ENCODE data around the gene KCNQ2.
"Not testable (repeated sequence)": the region's sequence is repeated elsewhere in the genome, so short reads cannot be mapped to it uniquely, and the experiment has no call there.

Gene KCNQ2

GRCh38 chr20:63471981-63472831, at the start of gene KCNQ2:
Gene KCNQ2, minus strand, starts transcription at chr20:63472655. Its CDS starts 192 bp downstream, at chr20:63472463.
- no peak for DNase-seq (ENCODE audit: low read depth)

DNA sequence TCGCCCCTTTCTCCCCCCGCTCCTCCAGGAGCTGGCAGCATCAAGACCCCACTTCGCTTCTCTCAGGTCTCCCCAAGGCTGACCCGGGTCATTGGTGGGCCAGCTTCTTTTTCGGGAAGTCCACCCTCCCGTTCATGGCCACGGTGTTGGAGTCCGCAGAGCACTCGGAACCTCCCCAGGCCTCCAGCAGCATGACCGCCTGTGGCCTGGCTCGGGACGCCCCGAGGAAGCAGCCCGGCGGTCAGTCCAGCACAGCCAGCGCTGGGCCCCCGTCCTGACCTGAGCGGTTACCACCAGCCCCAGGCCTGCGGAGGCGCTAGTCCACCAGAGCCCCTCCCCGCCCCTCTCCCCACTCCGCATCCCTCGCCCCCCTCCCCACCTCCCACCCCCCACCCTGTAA, 49.1 kb upstream of the KCNQ2 start:
- no peak for DNase-seq (ENCODE audit: low read depth)

DNA sequence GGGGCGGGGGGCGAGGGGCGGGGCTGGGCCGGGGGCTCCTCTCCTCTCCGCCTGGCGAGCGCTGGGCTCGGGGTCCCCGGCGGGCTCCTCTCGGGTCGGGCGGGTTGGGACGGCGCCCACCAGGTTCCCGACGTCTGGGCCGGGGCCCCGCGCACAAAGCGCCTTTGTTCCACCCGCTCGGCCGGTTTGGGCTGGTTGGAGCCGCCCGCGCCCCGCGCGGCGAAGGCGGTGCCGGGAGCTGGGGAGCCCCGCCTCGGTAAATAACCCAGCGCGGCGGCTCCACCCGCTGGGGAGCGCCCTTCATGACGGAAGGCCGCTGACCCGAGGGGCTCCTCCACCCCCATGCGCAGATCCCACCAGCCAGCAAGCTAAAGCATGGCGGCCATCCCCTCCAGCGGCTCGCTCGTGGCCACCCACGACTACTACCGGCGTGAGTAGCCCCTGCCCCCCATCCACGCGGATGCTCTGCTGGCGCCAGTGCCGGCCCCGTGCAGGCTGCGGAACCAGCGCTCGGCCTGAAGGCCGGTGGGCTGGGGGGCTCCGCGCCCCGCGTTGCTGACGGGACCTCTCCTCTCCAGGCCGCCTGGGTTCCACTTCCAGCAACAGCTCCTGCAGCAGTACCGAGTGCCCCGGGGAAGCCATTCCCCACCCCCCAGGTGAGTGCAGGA, 48.6 kb upstream of the KCNQ2 start:
- peak; percentile 49 for DNase-seq (ENCODE audit: low read depth)

DNA sequence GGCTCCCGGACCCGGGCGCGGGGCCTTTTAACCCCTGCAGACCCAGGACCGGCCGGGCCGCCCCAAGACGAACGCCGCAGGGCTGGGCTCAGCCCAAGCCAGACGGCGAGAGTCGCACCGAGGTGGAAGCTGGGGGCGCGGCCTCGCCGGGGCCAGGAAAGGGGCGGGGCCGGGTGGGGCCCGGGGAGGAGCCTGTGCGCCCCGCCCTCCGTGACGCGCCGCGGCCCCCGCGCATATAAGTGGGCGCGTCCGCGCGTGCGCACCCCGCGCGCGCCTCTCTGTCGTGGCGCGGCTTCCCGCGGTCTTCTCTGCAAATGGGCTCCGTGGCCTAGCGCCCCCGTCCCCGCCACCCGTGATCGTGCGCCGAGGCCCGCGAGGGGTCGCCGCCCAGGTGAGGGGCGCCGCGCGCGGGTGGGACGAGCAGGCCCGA, 48.1 kb upstream of the KCNQ2 start, which contains the start of gene PPDPF:
TSS of gene PPDPF (plus strand) at position 262 of the 430 bp plus-strand sequence. CDS start 544 bp downstream, outside the sequence.
- peak; percentile 83 for DNase-seq (ENCODE audit: low read depth)

DNA sequence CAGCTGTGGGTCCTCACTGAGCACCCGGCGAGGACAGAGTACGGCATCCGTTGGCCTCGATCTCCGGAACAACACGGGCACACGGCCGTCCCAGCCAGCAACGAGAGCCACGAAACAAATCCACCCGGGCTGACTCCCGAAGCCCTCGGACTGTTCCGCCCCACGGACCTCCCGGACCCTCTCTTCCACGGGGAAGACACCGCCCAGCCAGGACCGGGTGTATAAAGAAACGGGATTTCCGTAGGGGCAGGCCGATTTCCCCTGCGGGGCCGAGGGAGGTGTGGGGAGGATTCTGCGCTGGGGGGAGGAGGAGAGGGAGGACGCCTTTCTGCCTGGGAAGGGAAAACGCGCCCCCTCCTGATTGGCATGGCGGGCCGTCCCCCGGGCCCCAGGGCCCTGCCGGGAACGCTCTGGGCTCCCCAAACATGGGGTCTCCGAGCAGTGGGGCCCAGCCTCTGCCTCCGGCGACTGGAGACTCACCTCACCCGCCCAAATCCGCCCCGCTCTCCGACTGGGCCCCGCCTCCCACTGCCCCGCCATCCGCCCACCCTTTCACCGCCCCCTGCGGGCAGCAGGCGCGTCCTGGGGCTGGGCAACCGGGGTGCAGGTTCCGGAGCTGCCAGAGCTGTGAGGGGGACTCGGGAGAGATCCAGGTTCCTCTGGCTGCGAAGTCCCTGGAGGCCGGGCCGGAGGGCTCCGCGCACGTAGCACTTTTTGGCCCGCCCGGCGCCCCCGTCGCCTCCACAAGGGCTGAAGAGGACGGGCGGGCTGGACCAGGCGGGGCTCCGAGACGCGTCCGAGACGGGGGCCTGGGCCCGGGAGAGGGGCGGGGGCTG, 47.4 kb upstream of the KCNQ2 start:
- DNase-seq (ENCODE audit: low read depth) = peak; percentile 53

DNA sequence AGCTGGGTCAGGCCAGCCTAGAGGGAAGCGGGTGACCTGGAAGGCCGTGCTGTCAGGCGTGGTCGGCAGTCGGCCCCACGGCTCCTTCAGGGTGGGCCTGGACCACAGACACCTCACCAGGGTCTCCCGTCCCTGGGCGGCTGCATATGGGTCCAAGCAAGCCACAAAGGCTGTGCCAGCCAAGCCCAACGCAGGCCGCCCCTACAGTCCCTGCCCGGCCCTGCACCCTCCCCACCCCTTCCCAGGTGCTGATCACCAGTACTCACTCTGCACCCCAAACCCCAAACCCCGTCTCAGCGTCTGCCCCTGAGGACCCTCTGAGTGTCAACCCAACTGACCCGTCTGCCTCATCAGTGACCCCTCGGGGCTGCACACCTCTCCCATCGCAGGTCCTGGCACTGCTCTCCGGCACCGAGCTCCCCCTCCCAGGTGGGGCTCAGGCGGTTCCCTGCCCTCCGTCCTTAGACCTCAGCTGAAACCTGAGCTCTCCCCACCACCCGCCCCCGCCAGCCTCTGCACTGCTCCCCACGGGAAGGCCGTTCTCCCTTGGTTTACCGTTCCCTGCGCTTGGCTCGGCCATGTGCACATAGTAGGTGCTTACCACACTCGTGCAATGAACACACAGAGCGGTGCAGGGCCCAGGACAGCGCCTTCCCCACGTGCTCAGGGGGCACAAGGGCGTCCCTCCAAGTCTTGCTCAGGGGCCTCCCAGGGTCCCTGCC, 46.7 kb upstream of the KCNQ2 start:
- DNase-seq (ENCODE audit: low read depth) = no peak

- no peak for DNase-seq (ENCODE audit: low read depth)
Measured at GRCh38 chr20:63518351-63518861, 46.0 kb upstream of the KCNQ2 start.

- DNase-seq (ENCODE audit: low read depth) = no peak
Measured at GRCh38 chr20:63517376-63518309, 45.2 kb upstream of the KCNQ2 start.

- not testable (repeated sequence) for DNase-seq (ENCODE audit: low read depth)
Measured at GRCh38 chr20:63514520-63514919, 42.1 kb upstream of the KCNQ2 start.

DNA sequence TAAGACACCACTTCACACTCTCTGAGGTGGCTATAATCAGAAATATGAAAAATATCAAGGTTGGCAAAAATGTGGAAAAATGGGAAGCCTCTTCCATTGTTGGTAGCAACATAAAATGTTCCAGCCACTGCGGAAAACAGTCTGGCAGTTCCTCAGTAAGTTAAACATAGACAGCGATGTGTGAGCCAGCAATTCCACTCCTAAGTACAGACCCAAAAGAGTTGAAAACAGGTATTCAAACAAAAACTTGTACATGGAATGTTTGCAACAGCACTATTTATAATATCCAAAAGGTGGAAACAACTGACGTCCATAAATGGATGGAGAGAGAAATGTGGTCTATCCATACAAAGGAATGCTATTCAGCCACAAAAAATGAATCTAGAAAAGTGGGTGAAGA, 40.8 kb upstream of the KCNQ2 start:
- DNase-seq (ENCODE audit: low read depth) = no peak

DNA sequence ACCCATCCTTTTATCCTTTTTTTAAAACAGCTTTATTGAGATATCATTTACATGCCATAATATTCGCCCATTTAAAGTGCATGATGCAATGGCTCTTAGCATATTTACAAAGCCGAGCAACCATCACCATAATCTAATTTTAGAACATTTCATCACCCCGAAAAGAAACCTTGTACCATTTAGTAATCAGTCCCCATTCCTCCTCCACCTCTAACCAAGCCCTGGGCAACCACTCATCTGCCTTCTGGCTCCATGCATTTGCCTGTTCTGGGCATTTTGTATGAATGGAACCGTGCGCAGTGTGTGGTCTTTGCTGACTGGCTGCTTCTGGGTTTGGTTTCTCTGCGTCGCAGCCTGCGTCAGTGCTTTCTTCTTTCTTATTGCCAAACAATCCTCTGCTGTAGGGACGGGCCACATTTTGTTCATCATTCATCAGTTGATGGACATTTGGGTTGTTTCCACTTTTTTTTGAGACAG, 36.7 kb upstream of the KCNQ2 start:
- no peak for DNase-seq (ENCODE audit: low read depth)

DNA sequence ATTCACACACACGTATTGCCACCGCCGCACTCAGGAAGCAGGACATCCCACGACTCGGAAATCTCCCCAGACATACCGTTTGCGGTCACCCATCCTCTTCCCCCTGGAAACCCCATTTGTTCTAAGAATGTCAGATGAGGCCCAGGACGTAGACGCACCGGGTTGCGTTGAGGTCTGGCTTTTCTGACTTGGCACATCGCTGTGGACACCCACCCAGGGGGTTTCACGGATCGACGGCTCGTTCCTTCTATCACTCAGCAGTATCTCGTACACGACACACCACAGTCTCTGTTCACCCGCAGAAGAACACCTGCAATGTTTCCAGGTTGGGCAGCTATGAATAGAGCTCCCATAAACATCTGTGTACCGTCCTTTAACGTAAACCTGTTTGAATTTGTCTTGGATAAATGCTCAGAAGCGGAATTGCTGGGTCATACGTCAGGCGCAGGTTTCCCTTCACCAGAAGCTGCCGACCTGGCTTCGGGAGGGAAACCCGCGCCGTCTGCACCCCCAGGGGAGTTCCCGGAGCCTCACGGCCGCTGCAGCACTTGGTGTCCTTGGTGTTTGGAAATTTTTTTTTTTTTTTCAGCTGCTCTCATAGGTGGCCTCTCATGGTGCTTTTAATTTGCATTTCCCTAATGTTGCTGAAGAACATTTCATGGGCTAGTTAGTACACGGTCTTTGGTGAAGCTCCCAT, 35.8 kb upstream of the KCNQ2 start:
- DNase-seq (ENCODE audit: low read depth) = no peak

- DNase-seq (ENCODE audit: low read depth) = no peak
Measured at GRCh38 chr20:63507083-63507743, 34.8 kb upstream of the KCNQ2 start.

GRCh38 chr20:63505723-63506122, 33.3 kb upstream of the KCNQ2 start:
- no peak for DNase-seq (ENCODE audit: low read depth)

DNA sequence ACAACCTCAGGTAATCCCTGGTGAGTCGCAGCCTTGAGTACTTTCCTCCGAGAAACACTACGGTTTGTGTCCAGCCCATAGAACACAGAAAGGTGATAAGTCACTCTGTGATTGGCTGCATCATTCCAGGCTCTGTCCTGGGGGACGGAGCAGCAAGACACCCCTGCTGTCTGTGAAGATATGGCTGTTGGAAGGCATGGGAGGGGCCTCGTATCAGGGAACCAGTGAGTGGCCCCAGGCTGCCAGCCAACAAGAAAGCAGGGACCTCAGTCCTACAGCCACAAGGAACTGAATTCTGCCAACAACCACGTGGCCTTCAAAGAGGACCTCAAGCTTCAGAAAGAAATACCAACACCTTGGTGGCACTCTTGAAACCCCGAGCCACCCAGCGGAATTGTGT, 32.8 kb upstream of the KCNQ2 start:
- DNase-seq (ENCODE audit: low read depth) = no peak

GRCh38 chr20:63504642-63505041, 32.2 kb upstream of the KCNQ2 start:
- DNase-seq (ENCODE audit: low read depth) = no peak

- DNase-seq (ENCODE audit: low read depth) = no peak
Measured at GRCh38 chr20:63503524-63503923, 31.1 kb upstream of the KCNQ2 start.

GRCh38 chr20:63502671-63503172, 30.3 kb upstream of the KCNQ2 start:
- no peak for DNase-seq (ENCODE audit: low read depth)
